HCT116 (cell line): Measurements from ENCODE around the gene ATP5PO. TPM values are rescaled to one million over a fixed set of nuclear protein-coding genes. Genes with fewer than 3 reads are reported as not detected.

Experiments used
- ATAC-seq: fragments of 200-7000 bp; cut with Tn5 transposase; 2 replicates; pipeline ENCODE4 v1.9.1; 2020; ENCODE audit warnings: mild to moderate bottlenecking, moderate library complexity
- BruUV-seq: library from RNA; stranded (reverse); fragments of 400-500 nt; replicated peaks from 2 replicates; lab custom pipeline; 2021; lab: Mats Ljungman, UMichigan
- CTCF ChIA-PET: fragments of 300-600 bp; sonication (Branson Sonifier 250); formaldehyde crosslinking; loops from one replicate; lab custom pipeline; 2021; ENCODE audit warnings: antibody characterized with exemption; lab: Charles Lee
- POLR2A ChIA-PET: fragments of 300-600, 350-600 bp; sonication (Branson Sonifier 250); formaldehyde crosslinking; loops from one replicate; lab custom pipeline; 2021; ENCODE audit warnings: antibody characterized with exemption; lab: Charles Lee
- RAD21 ChIA-PET, 2 experiments: fragments of 300-600 bp; sonication (Branson Sonifier 250); formaldehyde crosslinking; loops; one replicate each; lab custom pipeline; 2023; ENCODE audit warnings: low total read pairs in 2 of 2; ENCODE audit not compliant: uncharacterized antibody in 2 of 2, unreplicated experiment in 2 of 2, low non-redundant PET in 1 of 2; lab: Charles Lee
- DNase-seq: peaks from one replicate; pipeline ENCODE4 v3.0.0-alpha.2; 2010; ENCODE audit warnings: low read depth, low spot score
- H2AFZ ChIP-seq: fragments of 200-600 bp; shearing (Covaris generic), sonication (generic); 2 replicates; pipeline ENCODE4 v1.6.1; 2017; ENCODE audit warnings: low read depth, mixed run types, mixed read lengths, antibody characterized with exemption, low read length; ENCODE audit not compliant: poor library complexity, severe bottlenecking
- H3K27ac ChIP-seq: 2 replicates; pipeline ENCODE4 v1.5.1; 2012; ENCODE audit warnings: low read depth, low read length
- H3K27me3 ChIP-seq: fragments of 200-600 bp; sonication (generic); 2 replicates; pipeline ENCODE4 v1.6.1; 2016; ENCODE audit warnings: mixed run types, low read length, mixed read lengths; ENCODE audit not compliant: insufficient read depth
- H3K36me3 ChIP-seq, 2 experiments: fragments of 200-500 bp in 1 of 2; fragments of 200-600 bp in 1 of 2; sonication (Bioruptor generic) in 1 of 2; sonication (generic) in 1 of 2; 2 replicates each; pipeline versions ENCODE4 v1.5.1 to v1.6.1; 2014 to 2016; ENCODE audit warnings: low read length in 2 of 2, inconsistent platforms in 1 of 2, mixed read lengths in 1 of 2, mixed run types in 1 of 2; ENCODE audit not compliant: insufficient read depth in 2 of 2, control insufficient read depth in 1 of 2
- H3K4me1 ChIP-seq, 2 experiments: fragments of 200-600 bp in 1 of 2; sonication (generic) in 1 of 2; 2 replicates each; pipeline versions ENCODE4 v1.5.1 to v1.6.1; 2012 to 2017; ENCODE audit warnings: low read length in 2 of 2, inconsistent platforms in 1 of 2, mild to moderate bottlenecking in 1 of 2, mixed read lengths in 1 of 2, mixed run types in 1 of 2, moderate library complexity in 1 of 2; ENCODE audit not compliant: insufficient read depth in 2 of 2, control insufficient read depth in 1 of 2
- H3K4me2 ChIP-seq: fragments of 200-600 bp; sonication (generic); 2 replicates; pipeline ENCODE4 v1.6.1; 2017; ENCODE audit warnings: mixed run types, low read length, mixed read lengths
- H3K4me3 ChIP-seq, 2 experiments: fragments of 200-600 bp in 1 of 2; sonication (generic) in 1 of 2; replicated peaks in 1 of 2; 2 replicates each; pipeline ENCODE4 v1.5.1; 2011 to 2016; ENCODE audit warnings: low read length in 2 of 2, control low read depth in 1 of 2, low read depth in 1 of 2, mild to moderate bottlenecking in 1 of 2, mixed read lengths in 1 of 2, mixed run types in 1 of 2
- H3K79me2 ChIP-seq: fragments of 200-600 bp; sonication (generic); 2 replicates; pipeline ENCODE4 v1.6.1; 2017; ENCODE audit warnings: mild to moderate bottlenecking, mixed run types, low read length, moderate library complexity, mixed read lengths; ENCODE audit not compliant: insufficient read depth
- H3K9ac ChIP-seq: fragments of 200-600 bp; sonication (generic); 2 replicates; pipeline ENCODE4 v1.6.1; 2016; ENCODE audit warnings: low read length, mixed read lengths
- H3K9me2 ChIP-seq: fragments of 200-600 bp; sonication (generic), shearing (Covaris generic); 2 replicates; pipeline ENCODE4 v1.6.1; 2017; ENCODE audit warnings: mixed run types, mild to moderate bottlenecking, moderate library complexity; ENCODE audit not compliant: insufficient read depth
- H3K9me3 ChIP-seq, 2 experiments: fragments of 200-500 bp in 1 of 2; fragments of 200-600 bp in 1 of 2; sonication (Bioruptor generic) in 1 of 2; sonication (generic) in 1 of 2; 2 replicates each; pipeline ENCODE4 v1.6.1; 2014 to 2017; ENCODE audit warnings: low read length in 2 of 2, mixed read lengths in 2 of 2, inconsistent platforms in 1 of 2, low read depth in 1 of 2, mild to moderate bottlenecking in 1 of 2, mixed run types in 1 of 2, moderate library complexity in 1 of 2; ENCODE audit not compliant: control insufficient read depth in 1 of 2, insufficient read depth in 1 of 2
- H4K20me1 ChIP-seq: fragments of 200-600 bp; sonication (generic), shearing (Covaris generic); 2 replicates; pipeline ENCODE4 v1.6.1; 2017; ENCODE audit warnings: mixed run types, mild to moderate bottlenecking, moderate library complexity; ENCODE audit not compliant: insufficient read depth
- ATF3 ChIP-seq: IDR thresholded peaks from 2 replicates; pipeline ENCODE4 v1.6.1; 2012
- CBX3 ChIP-seq: IDR thresholded peaks from 2 replicates; pipeline ENCODE4 v1.6.1; 2012; ENCODE audit warnings: low read depth
- CEBPB ChIP-seq: IDR thresholded peaks from 2 replicates; pipeline ENCODE4 v1.6.1; 2012; ENCODE audit warnings: low read depth
- EGR1 ChIP-seq: IDR thresholded peaks from 2 replicates; pipeline ENCODE4 v1.6.1; 2012; ENCODE audit warnings: low read depth
- EZH2 ChIP-seq: fragments of 200-600 bp; sonication (generic); IDR thresholded peaks from 2 replicates; pipeline ENCODE4 v1.6.1; 2017; ENCODE audit warnings: antibody characterized with exemption, mixed run types
- EZH2phosphoT487 ChIP-seq: fragments of 200-600 bp; IDR thresholded peaks from 2 replicates; pipeline ENCODE4 v1.6.1; 2018; ENCODE audit warnings: antibody characterized with exemption, borderline replicate concordance
- JUND ChIP-seq: IDR thresholded peaks from 2 replicates; pipeline ENCODE4 v1.6.1; 2012
- MAX ChIP-seq: IDR thresholded peaks from 2 replicates; pipeline ENCODE4 v1.6.1; 2012
- POLR2A ChIP-seq: IDR thresholded peaks from 2 replicates; pipeline ENCODE4 v1.7.0; 2011; ENCODE audit warnings: borderline replicate concordance; ENCODE audit not compliant: insufficient read depth, insufficient read length; ENCODE audit errors: extremely low read depth
- REST ChIP-seq: IDR thresholded peaks from 2 replicates; pipeline ENCODE4 v1.6.1; 2012; ENCODE audit warnings: low read depth
- SIN3A ChIP-seq: IDR thresholded peaks from 2 replicates; pipeline ENCODE4 v1.6.1; 2012; ENCODE audit warnings: low read depth
- SP1 ChIP-seq: IDR thresholded peaks from 2 replicates; pipeline ENCODE4 v1.6.1; 2012; ENCODE audit warnings: low read depth
- SRF ChIP-seq: IDR thresholded peaks from 2 replicates; pipeline ENCODE4 v1.6.1; 2012; ENCODE audit warnings: low read depth
- TCF7L2 ChIP-seq: IDR thresholded peaks from 2 replicates; pipeline ENCODE4 v1.7.0; 2011; ENCODE audit warnings: borderline replicate concordance, inconsistent platforms; ENCODE audit not compliant: insufficient read depth, insufficient read length; ENCODE audit errors: extremely low read depth
- YY1 ChIP-seq: IDR thresholded peaks from 2 replicates; pipeline ENCODE4 v1.6.1; 2011; ENCODE audit warnings: low read length, low read depth, moderate library complexity, mild to moderate bottlenecking; ENCODE audit not compliant: insufficient replicate concordance; ENCODE audit errors: extremely low read depth
- ZBTB33 ChIP-seq: IDR thresholded peaks from 2 replicates; pipeline ENCODE4 v1.6.1; 2011; ENCODE audit warnings: mild to moderate bottlenecking, low read length, moderate library complexity; ENCODE audit not compliant: insufficient replicate concordance; ENCODE audit errors: extremely low read depth
- ZNF274 ChIP-seq: fragments of 200-500 bp; sonication (Bioruptor generic); IDR thresholded peaks from 2 replicates; pipeline ENCODE4 v1.6.1; 2014; ENCODE audit warnings: mild to moderate bottlenecking, low read depth, low read length, inconsistent platforms
- intact Hi-C: fragments of 100-400 bp; cut with micrococcal nuclease; formaldehyde crosslinking; loops from 2 replicates; pipeline ENCODE4 v1.10.0; 2022
- total RNA-seq: library from RNA; stranded (reverse); gene quantifications from one replicate; pipeline ENCODE4 v1.2.1, GENCODE V29; 2021; ENCODE audit not compliant: unreplicated experiment

Gene ATP5PO
- total RNA-seq, 1 experiment from 2014 or later = 238 TPM

- ATAC-seq = no peak
- H3K4me1 ChIP-seq = peaks cover 0 to 7% of the 10 kb centered on the region in 2 experiments; a peak in 3 of 4 replicates
- BruUV-seq = no TSS peak
- POLR2A ChIA-PET = no interaction called here
- no peaks in the 10 kb centered on the region for H3K79me2 ChIP-seq
- DNase-seq = no peak
- CTCF ChIA-PET = no interaction called here
- no peak overlapping the region for H2AFZ ChIP-seq
- no peak overlapping the region for H3K4me3 ChIP-seq
- H3K4me2 ChIP-seq = no peak overlapping the region
- intact Hi-C loops = no loop called here
- no peaks in the 10 kb centered on the region for H3K36me3 ChIP-seq
- RAD21 ChIA-PET = no interaction called here
- no peak overlapping the region for H3K9ac ChIP-seq
- no peak overlapping the region for H3K27ac ChIP-seq
- H4K20me1 ChIP-seq = no peaks in the 10 kb centered on the region
- no peaks in the 10 kb centered on the region for H3K9me3 ChIP-seq
- no peaks in the 10 kb centered on the region for H3K9me2 ChIP-seq
- no peak for TF ChIP-seq EZH2
- no peak for TF ChIP-seq ATF3
- no peak for TF ChIP-seq POLR2A
- TF ChIP-seq ZBTB33 = no peak
- TF ChIP-seq ZNF274 = no peak
- no peak for TF ChIP-seq SP1
- no peak for TF ChIP-seq TCF7L2
- no peak for TF ChIP-seq REST
- TF ChIP-seq CBX3 = no peak
- no peak for TF ChIP-seq MAX
- no peak for TF ChIP-seq EGR1
- TF ChIP-seq SIN3A = no peak
- no peak for TF ChIP-seq SRF
- no peak for TF ChIP-seq YY1
- TF ChIP-seq JUND = no peak
- TF ChIP-seq EZH2phosphoT487 = no peak
- no peak for TF ChIP-seq CEBPB
- H3K27me3 ChIP-seq = no peaks in the 10 kb centered on the region
Measured at GRCh38 chr21:33897739-33898138, 17.9 kb downstream of the ATP5PO start.
